ENCODE data around the gene CD180. TPM values are rescaled to one million over a fixed set of nuclear protein-coding genes. Genes with fewer than 3 reads are reported as not detected.

Gene CD180
- total RNA-seq, 1 donor from 2014 or later: not detected

- H3K36me3 Mint-ChIP-seq (ENCODE audit: unreplicated experiment): peaks cover 7% of the 10 kb centered on the region
- no peak for DNase-seq
- TF ChIP-seq CTCF (IDR thresholded peaks at IDR 0.05; ENCODE audit: partially characterized antibody, unreplicated experiment): no peak
- no peaks in the 10 kb centered on the region for H3K4me1 Mint-ChIP-seq (ENCODE audit: low read depth, unreplicated experiment)
- H3K4me3 Mint-ChIP-seq (ENCODE audit: unreplicated experiment): no peak overlapping the region
- H3K9me3 Mint-ChIP-seq (ENCODE audit: unreplicated experiment): no peaks in the 10 kb centered on the region
- H3K27ac Mint-ChIP-seq (ENCODE audit: unreplicated experiment): no peak overlapping the region
- no peaks in the 10 kb centered on the region for H3K27me3 Mint-ChIP-seq (ENCODE audit: unreplicated experiment)
These were observed 12.7 kb downstream of the CD180 start for GRCh38 chr5:67183859-67184258.

DNA sequence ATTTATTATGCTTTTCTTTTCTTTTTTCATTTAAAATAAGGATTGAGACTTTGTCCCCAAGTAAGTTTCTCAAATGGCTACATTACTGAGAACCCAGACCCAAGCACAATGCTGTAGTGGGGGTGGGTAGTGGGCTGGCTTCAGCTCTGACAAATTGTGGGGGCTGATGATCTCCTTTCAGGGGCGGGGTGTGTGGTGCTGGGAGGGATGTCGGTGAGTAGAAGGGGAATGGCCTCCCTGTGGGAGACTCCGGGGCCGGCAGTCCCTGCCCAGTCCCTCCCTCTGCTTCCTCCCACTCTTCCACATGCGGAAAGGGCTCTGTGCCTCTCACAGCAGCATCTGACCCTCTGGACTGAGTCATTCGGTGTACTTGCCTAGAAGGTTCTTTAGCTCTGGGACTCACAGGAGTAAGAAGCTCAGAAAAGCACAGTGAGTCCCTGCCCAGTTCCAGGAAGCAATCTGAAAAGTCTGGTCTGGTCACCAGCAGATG, 14.3 kb downstream of the CD180 start:
- H3K9me3 Mint-ChIP-seq (ENCODE audit: unreplicated experiment): peaks cover 2% of the 10 kb centered on the region
- H3K4me1 Mint-ChIP-seq (ENCODE audit: low read depth, unreplicated experiment): no peaks in the 10 kb centered on the region
- TF ChIP-seq CTCF (IDR thresholded peaks at IDR 0.05; ENCODE audit: partially characterized antibody, unreplicated experiment): no peak
- no peak overlapping the region for H3K27ac Mint-ChIP-seq (ENCODE audit: unreplicated experiment)
- DNase-seq: no peak
- no peak overlapping the region for H3K4me3 Mint-ChIP-seq (ENCODE audit: unreplicated experiment)
- H3K27me3 Mint-ChIP-seq (ENCODE audit: unreplicated experiment): no peaks in the 10 kb centered on the region
- H3K36me3 Mint-ChIP-seq (ENCODE audit: unreplicated experiment): peaks cover 10% of the 10 kb centered on the region

GRCh38 chr5:67181648-67182221, 14.9 kb downstream of the CD180 start:
- Mint-ChIP-seq H3K4me1 (ENCODE audit: low read depth, unreplicated experiment) (no peaks in the 10 kb centered on the region), H3K9me3 (ENCODE audit: unreplicated experiment) (peaks cover 6% of the 10 kb centered on the region), H3K27ac (ENCODE audit: unreplicated experiment) (no peak overlapping the region), H3K27me3 (ENCODE audit: unreplicated experiment) (no peaks in the 10 kb centered on the region), H3K36me3 (ENCODE audit: unreplicated experiment) (peaks cover 16% of the 10 kb centered on the region), H3K4me3 (ENCODE audit: unreplicated experiment) (no peak overlapping the region)
- no peak for DNase-seq
- TF ChIP-seq CTCF (IDR thresholded peaks at IDR 0.05; ENCODE audit: partially characterized antibody, unreplicated experiment): no peak

GRCh38 chr5:67179697-67180361, 16.8 kb downstream of the CD180 start:
- DNase-seq: no peak
- Mint-ChIP-seq H3K4me1 (ENCODE audit: low read depth, unreplicated experiment) (no peaks in the 10 kb centered on the region), H3K36me3 (ENCODE audit: unreplicated experiment) (peaks cover 17% of the 10 kb centered on the region), H3K4me3 (ENCODE audit: unreplicated experiment) (no peak overlapping the region), H3K9me3 (ENCODE audit: unreplicated experiment) (peaks cover 11% of the 10 kb centered on the region), H3K27ac (ENCODE audit: unreplicated experiment) (no peak overlapping the region), H3K27me3 (ENCODE audit: unreplicated experiment) (no peaks in the 10 kb centered on the region)
- no peak for TF ChIP-seq CTCF (IDR thresholded peaks at IDR 0.05; ENCODE audit: partially characterized antibody, unreplicated experiment)

GRCh38 chr5:67178966-67179365, 17.6 kb downstream of the CD180 start:
- DNase-seq: no peak
- Mint-ChIP-seq H3K4me3 (ENCODE audit: unreplicated experiment) (no peak overlapping the region), H3K27me3 (ENCODE audit: unreplicated experiment) (no peaks in the 10 kb centered on the region), H3K4me1 (ENCODE audit: low read depth, unreplicated experiment) (no peaks in the 10 kb centered on the region), H3K27ac (ENCODE audit: unreplicated experiment) (no peak overlapping the region), H3K36me3 (ENCODE audit: unreplicated experiment) (peaks cover 17% of the 10 kb centered on the region), H3K9me3 (ENCODE audit: unreplicated experiment) (peaks cover 11% of the 10 kb centered on the region)
- no peak for TF ChIP-seq CTCF (IDR thresholded peaks at IDR 0.05; ENCODE audit: partially characterized antibody, unreplicated experiment)
